Colonic mucosa (tissue), 4 donors: ENCODE measurements around the gene P2RX4. TPM values are rescaled to one million over a fixed set of nuclear protein-coding genes. Genes with fewer than 3 reads are reported as not detected.

Experiments
- DNase-seq: peaks from one replicate; pipeline ENCODE4 v3.0.0-alpha.2; 2020
- H3K27ac ChIP-seq: fragments of 200-600 bp; one replicate; pipeline ENCODE4 v1.8.0; 2021
- H3K27me3 ChIP-seq: fragments of 200-600 bp; one replicate; pipeline ENCODE4 v1.8.0; 2021
- H3K36me3 ChIP-seq: fragments of 200-600 bp; one replicate; pipeline ENCODE4 v1.8.0; 2021
- H3K4me1 ChIP-seq: fragments of 200-600 bp; one replicate; pipeline ENCODE4 v1.8.0; 2021; ENCODE audit warnings: mild to moderate bottlenecking
- H3K4me3 ChIP-seq: fragments of 200-600 bp; one replicate; pipeline ENCODE4 v1.8.0; 2021
- H3K9ac ChIP-seq, 2 donors: one replicate each; pipeline ENCODE4 v1.7.0; 2013; ENCODE audit warnings: control low read depth in 2 of 2, low read depth in 2 of 2, low read length in 2 of 2
- H3K9me3 ChIP-seq: fragments of 200-600 bp; one replicate; pipeline ENCODE4 v1.8.0; 2021
- intact Hi-C: fragments of 100-400 bp; cut with DNase I; formaldehyde crosslinking; loops from one replicate; pipeline ENCODE4 v1.14.1; 2022
- total RNA-seq, 2 donors: library from RNA; stranded (reverse); fragmentation: NEBNext Ultra II Directional in 1 of 2; extraction: Animal tissue kit (Norgen Biotek cat#: 25700) in 1 of 2; gene quantifications; one replicate each; pipeline ENCODE4 v1.2.1, GENCODE V29; 2021
- TF ChIP-seq, protein P1 (sequence below): fragments of 200-600 bp; IDR thresholded peaks from one replicate; pipeline ENCODE4 v1.8.0; 2022; ENCODE audit warnings: antibody characterized with exemption, mild to moderate bottlenecking
- donor health status: healthy.
- donor health status: DM: no; HTN: no; CAD: no.
- donor health status: DM: no; HTN: no; CAD: no.

P2RX4 gene
- total RNA-seq, 2 donors from 2014 or later = 82.2 to 123 TPM

DNA sequence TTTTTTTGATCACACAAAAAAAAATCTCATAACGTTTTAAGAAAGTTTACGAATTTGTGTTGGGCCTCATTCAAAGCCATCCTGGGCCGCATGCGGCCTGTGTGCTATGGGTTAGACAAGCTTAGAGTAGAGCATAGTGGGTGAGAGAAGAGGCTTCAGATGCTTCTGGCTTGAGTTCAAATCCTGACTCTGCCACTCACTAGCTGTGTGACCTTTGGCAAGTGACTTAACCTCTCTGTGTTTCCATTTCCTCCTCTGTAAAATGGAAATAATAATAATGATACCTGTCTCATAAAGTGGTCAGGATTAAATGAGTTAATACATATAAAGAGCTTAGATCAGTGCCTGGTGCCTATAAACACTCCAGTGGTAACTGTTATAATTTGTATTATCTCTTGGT, 6.2 kb downstream of the P2RX4 start:
- Histone ChIP-seq H3K27ac (peak overlapping the region; percentile 94), H3K4me3 (no peak overlapping the region), H3K27me3 (no peaks in the 10 kb centered on the region), H3K4me1 (peaks cover 14% of the 10 kb centered on the region), H3K36me3 (no peaks in the 10 kb centered on the region), H3K9me3 (no peaks in the 10 kb centered on the region), H3K9ac (no peak overlapping the region)
- no peak for DNase-seq
- TF ChIP-seq, protein P1, sequence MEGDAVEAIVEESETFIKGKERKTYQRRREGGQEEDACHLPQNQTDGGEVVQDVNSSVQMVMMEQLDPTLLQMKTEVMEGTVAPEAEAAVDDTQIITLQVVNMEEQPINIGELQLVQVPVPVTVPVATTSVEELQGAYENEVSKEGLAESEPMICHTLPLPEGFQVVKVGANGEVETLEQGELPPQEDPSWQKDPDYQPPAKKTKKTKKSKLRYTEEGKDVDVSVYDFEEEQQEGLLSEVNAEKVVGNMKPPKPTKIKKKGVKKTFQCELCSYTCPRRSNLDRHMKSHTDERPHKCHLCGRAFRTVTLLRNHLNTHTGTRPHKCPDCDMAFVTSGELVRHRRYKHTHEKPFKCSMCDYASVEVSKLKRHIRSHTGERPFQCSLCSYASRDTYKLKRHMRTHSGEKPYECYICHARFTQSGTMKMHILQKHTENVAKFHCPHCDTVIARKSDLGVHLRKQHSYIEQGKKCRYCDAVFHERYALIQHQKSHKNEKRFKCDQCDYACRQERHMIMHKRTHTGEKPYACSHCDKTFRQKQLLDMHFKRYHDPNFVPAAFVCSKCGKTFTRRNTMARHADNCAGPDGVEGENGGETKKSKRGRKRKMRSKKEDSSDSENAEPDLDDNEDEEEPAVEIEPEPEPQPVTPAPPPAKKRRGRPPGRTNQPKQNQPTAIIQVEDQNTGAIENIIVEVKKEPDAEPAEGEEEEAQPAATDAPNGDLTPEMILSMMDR = no peak
- intact Hi-C loops = no loop called here

DNA sequence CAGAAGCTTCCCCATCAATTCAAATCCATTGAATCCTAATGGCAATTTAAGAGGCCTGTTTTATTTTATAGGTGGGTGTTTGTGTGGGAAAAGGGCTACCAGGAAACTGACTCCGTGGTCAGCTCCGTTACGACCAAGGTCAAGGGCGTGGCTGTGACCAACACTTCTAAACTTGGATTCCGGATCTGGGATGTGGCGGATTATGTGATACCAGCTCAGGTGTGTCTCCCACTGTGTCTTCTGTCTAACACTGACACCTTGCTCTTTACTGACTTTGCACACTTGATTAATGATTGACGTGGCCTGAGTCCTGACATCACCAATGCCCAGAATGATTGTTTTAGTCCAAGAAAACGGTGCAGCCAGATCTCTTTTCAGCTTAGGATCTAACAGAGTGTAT, 7.1 kb downstream of the P2RX4 start:
- intact Hi-C loops = no loop called here
- Histone ChIP-seq H3K36me3 (no peaks in the 10 kb centered on the region), H3K27me3 (no peaks in the 10 kb centered on the region), H3K4me3 (no peak overlapping the region), H3K9ac (peak overlapping the region in 1 of 2 donors; percentile 19), H3K27ac (peak overlapping the region; percentile 94), H3K4me1 (peaks cover 14% of the 10 kb centered on the region), H3K9me3 (no peaks in the 10 kb centered on the region)
- TF ChIP-seq, protein P1 = no peak
- peak; percentile 81 for DNase-seq

DNA sequence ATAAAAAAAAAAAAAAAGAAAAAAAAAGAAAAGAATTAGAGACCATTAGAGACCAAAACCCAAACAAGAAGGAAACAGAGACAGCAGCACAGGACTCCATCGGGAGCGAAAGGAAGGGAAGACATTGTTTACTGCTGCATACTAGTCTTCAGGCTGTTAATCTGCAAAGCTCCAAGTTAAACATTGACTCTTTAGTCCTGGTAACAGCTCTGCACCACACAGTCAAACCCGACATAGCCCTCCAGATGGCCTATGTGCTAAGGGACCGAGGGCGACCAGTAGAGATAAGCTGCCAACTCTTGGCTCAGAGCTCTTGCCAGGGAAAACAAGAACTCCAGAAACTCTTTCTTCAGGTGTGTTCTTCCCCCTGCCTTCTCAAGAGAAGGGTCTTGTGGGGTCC, 7.8 kb downstream of the P2RX4 start:
- DNase-seq = peak; percentile 73
- Histone ChIP-seq H3K4me1 (peaks cover 14% of the 10 kb centered on the region), H3K9ac (no peak overlapping the region), H3K9me3 (no peaks in the 10 kb centered on the region), H3K4me3 (no peak overlapping the region), H3K27me3 (no peaks in the 10 kb centered on the region), H3K27ac (peak overlapping the region; percentile 94), H3K36me3 (no peaks in the 10 kb centered on the region)
- TF ChIP-seq, protein P1 = no peak
- intact Hi-C loops = no loop called here

DNA sequence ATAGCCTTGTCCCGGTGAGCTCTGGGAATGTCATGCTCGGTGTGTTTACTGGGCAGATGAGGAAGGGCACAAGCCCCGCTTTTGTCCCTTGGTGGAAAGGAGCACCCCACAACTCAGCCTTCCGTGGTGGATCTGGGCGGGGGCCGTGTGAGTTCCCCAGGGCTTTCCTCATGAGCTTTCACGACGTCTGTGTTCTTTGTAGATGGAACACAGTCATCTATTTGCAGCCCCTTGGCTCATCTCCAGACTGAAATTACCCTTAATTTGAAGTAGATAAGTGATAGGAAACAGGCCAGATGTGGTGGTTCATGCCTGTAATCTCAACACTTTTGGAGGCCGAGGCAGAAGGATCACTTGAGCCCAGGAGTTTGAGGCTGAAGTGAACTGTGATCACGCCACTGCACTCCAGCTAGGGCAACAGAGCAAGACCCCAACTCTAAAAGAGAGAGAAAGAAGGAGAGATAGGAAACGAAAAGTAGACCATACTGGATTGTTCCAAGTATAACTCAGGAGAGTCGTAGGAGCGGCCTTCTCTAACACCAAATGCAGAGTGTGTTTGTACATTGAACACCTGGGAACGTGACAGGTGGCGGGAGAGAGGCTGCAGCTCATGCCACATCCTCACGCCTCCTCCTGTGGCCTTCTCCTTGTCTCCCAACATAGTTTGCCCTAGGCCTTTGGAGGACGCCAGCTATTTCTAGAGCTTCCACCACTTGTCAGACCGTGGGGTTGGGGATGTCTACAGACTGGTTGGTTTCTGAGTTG, 8.8 kb downstream of the P2RX4 start:
- peak overlapping the region in 1 of 2 donors; percentile 51 for H3K9ac ChIP-seq
- no peaks in the 10 kb centered on the region for H3K36me3 ChIP-seq
- DNase-seq = peak; percentile 59
- H3K27ac ChIP-seq = peak overlapping the region; percentile 94
- TF ChIP-seq, protein P1 = no peak
- peaks cover 18% of the 10 kb centered on the region for H3K4me1 ChIP-seq
- H3K27me3 ChIP-seq = no peaks in the 10 kb centered on the region
- intact Hi-C loops = no loop called here
- H3K9me3 ChIP-seq = no peaks in the 10 kb centered on the region
- no peak overlapping the region for H3K4me3 ChIP-seq

DNA sequence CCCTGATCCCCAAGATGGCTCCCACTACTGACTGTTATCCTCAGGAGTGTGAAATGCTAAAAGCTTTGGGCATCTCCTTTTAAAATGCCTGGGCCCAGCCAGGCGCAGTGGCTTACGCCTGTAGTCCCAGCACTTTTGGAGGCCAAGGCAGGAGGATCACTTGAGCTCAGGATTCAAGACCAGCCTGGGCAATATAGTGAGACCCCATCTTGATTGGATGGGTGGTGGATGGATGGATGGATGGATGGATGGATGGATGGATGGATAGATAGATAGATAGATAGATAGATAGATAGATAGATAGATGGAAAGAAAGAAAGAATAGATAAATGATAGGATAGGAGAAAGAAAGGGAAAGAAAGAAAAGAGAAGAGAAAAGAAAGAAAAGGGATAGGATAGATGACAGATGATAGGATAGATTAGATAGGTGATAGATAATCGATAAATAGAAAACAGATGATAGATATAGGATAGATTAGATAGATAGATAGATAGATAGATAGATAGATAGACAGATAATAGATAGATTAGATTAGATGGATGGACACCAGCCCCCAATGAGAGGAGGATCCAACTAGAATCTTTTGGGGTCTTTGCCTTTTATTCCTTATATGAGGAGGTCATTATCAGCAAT, 9.5 kb downstream of the P2RX4 start:
- Histone ChIP-seq H3K27me3 (no peaks in the 10 kb centered on the region), H3K36me3 (no peaks in the 10 kb centered on the region), H3K9ac (no peak overlapping the region), H3K9me3 (no peaks in the 10 kb centered on the region), H3K4me1 (peaks cover 17% of the 10 kb centered on the region), H3K27ac (peak overlapping the region; percentile 94), H3K4me3 (no peak overlapping the region)
- no peak for DNase-seq
- TF ChIP-seq, protein P1 = no peak
- intact Hi-C loops = no loop called here
